GM12878 (cell line): ENCODE measurements around the gene TADA3. TPM values are rescaled to one million over a fixed set of nuclear protein-coding genes. Genes with fewer than 3 reads are reported as not detected.

Experiments used
- ATAC-seq: fragments of 200-7000 bp; cut with Tn5 transposase; 3 replicates; pipeline ENCODE4 v1.9.1; 2020; ENCODE audit warnings: mild to moderate bottlenecking, moderate library complexity
- BruUV-seq: library from RNA; stranded (reverse); fragments of 400-500 nt; replicated peaks from 2 replicates; lab custom pipeline; 2021; lab: Mats Ljungman, UMichigan
- CTCF ChIA-PET: fragments of 300-600 bp; sonication (Branson Sonifier 250); formaldehyde crosslinking; extraction: SDS; loops from one replicate; lab custom pipeline; 2021; ENCODE audit warnings: inconsistent platforms; lab: Yijun Ruan, JAX
- POLR2A ChIA-PET: fragments of 350-600 bp; formaldehyde crosslinking; extraction: SDS; loops from one replicate; lab custom pipeline; 2021; ENCODE audit warnings: inconsistent platforms; lab: Charles Lee
- RAD21 ChIA-PET: fragments of 300-600 bp; sonication (Branson Sonifier 250); formaldehyde crosslinking; loops from one replicate; lab custom pipeline; 2023; ENCODE audit warnings: antibody characterized with exemption; ENCODE audit not compliant: unreplicated experiment; lab: Charles Lee
- SMC1A ChIA-PET: fragments of 300-600 bp; sonication (Branson Sonifier 250); formaldehyde crosslinking; loops from one replicate; lab custom pipeline; 2023; ENCODE audit not compliant: unreplicated experiment, uncharacterized antibody; lab: Charles Lee
- DNase-seq: peaks from one replicate; pipeline ENCODE4 v3.0.0-alpha.2; 2011; ENCODE audit warnings: low read depth, low spot score
- FAIRE-seq: peaks from 3 replicates; lab custom pipeline; 2011; peaks lifted over from hg19 to GRCh38; lab: Jason Lieb, UNC
- H2AFZ ChIP-seq: 2 replicates; pipeline ENCODE4 v1.6.0; 2011; ENCODE audit warnings: low read depth, low read length, control low read depth; ENCODE audit not compliant: control insufficient read depth
- H3K27ac ChIP-seq: 2 replicates; pipeline ENCODE4 v1.5.1; 2011; ENCODE audit warnings: control low read depth; ENCODE audit not compliant: control insufficient read depth, insufficient read depth
- H3K27me3 ChIP-seq, 2 experiments: replicated peaks in 1 of 2; 2 replicates each; pipeline versions ENCODE4 v1.6.0 to v1.6.1; 2011; ENCODE audit warnings: low read length in 1 of 2; ENCODE audit not compliant: control insufficient read depth in 2 of 2, insufficient read depth in 2 of 2
- H3K36me3 ChIP-seq, 2 experiments: 2 replicates each; pipeline ENCODE4 v1.5.1; 2011; ENCODE audit warnings: low read length in 1 of 2; ENCODE audit not compliant: control insufficient read depth in 2 of 2, insufficient read depth in 2 of 2
- H3K4me1 ChIP-seq: 2 replicates; pipeline ENCODE4 v1.6.1; 2011; ENCODE audit warnings: mild to moderate bottlenecking, low read length, moderate library complexity, mixed read lengths; ENCODE audit not compliant: control insufficient read depth, insufficient read depth
- H3K4me2 ChIP-seq: 2 replicates; pipeline ENCODE4 v1.6.0; 2011; ENCODE audit warnings: control low read depth; ENCODE audit not compliant: control insufficient read depth, insufficient read depth
- H3K4me3 ChIP-seq: fragments of 200-600 bp; sonication (generic); 2 replicates; pipeline ENCODE4 v1.5.1; 2016
- H3K79me2 ChIP-seq: 2 replicates; pipeline ENCODE4 v1.6.0; 2011; ENCODE audit warnings: low read length; ENCODE audit not compliant: control insufficient read depth, insufficient read depth
- H3K9ac ChIP-seq: 2 replicates; pipeline ENCODE4 v1.8.0; 2011; ENCODE audit warnings: low read length, control low read depth, mixed read lengths; ENCODE audit not compliant: control insufficient read depth, insufficient read depth
- H3K9me3 ChIP-seq: replicated peaks from 3 replicates; pipeline ENCODE4 v1.5.1; 2011; ENCODE audit warnings: mild to moderate bottlenecking, low read length; ENCODE audit not compliant: control insufficient read depth, insufficient read depth
- H4K20me1 ChIP-seq: 2 replicates; pipeline ENCODE4 v1.6.0; 2011; ENCODE audit not compliant: control insufficient read depth, insufficient read depth
- BMI1 ChIP-seq: fragments of 450-650 bp; IDR thresholded peaks from 2 replicates; pipeline ENCODE4 v1.6.1; 2016; ENCODE audit warnings: mild to moderate bottlenecking, moderate library complexity, borderline replicate concordance
- CBX5 ChIP-seq: sonication (generic); IDR thresholded peaks from 2 replicates; pipeline ENCODE4 v1.6.1; 2016; ENCODE audit warnings: low read depth, moderate library complexity, mild to moderate bottlenecking, inconsistent platforms
- HCFC1 ChIP-seq: fragments of 150-350 bp; IDR thresholded peaks from 2 replicates; pipeline ENCODE4 v1.6.1; 2014; ENCODE audit warnings: low read length
- MYB ChIP-seq: fragments of 150-350 bp; IDR thresholded peaks from 2 replicates; pipeline ENCODE4 v1.6.1; 2014; ENCODE audit warnings: mild to moderate bottlenecking, low read depth, low read length, borderline replicate concordance
- PAX8 ChIP-seq: fragments of 450-650 bp; IDR thresholded peaks from 2 replicates; pipeline ENCODE4 v1.6.1; 2017; ENCODE audit warnings: mild to moderate bottlenecking, moderate library complexity
- SMC3 ChIP-seq: IDR thresholded peaks from 2 replicates; pipeline ENCODE4 v1.6.1; 2011; ENCODE audit warnings: low read length, improper control_type of control experiment, borderline replicate concordance
- SP1 ChIP-seq: IDR thresholded peaks from one replicate; pipeline ENCODE4 v1.6.1; 2011; ENCODE audit warnings: low read depth, low read length
- ZNF622 ChIP-seq: fragments of 450-650 bp; IDR thresholded peaks from 2 replicates; pipeline ENCODE4 v1.6.1; 2017; ENCODE audit warnings: mild to moderate bottlenecking, inconsistent platforms
- WGBS: methylation state at CpG from one replicate; pipeline ENCODE4 v1.1.6; 2016; ENCODE audit warnings: low lambda C conversion rate; ENCODE audit not compliant: insufficient replicate concordance, insufficient coverage; ENCODE audit errors: missing lambda C conversion rate; 5-methylcytosine and 5-hydroxymethylcytosine counted together
- in situ Hi-C: fragments of 300-500 bp; cut with MboI; formaldehyde crosslinking; loops from 9 replicates; pipeline ENCODE4 v1.14.3; 2018; ENCODE audit warnings: mixed read lengths
- intact Hi-C: fragments of 100-400 bp; cut with micrococcal nuclease; formaldehyde crosslinking; loops from one replicate; pipeline ENCODE4 v1.14.2; 2022; ENCODE audit not compliant: unreplicated experiment
- polyA plus RNA-seq, 11 experiments: library from polyadenylated mRNA; depleted of rRNA in 4 of 11; unstranded in 6 of 11; stranded (reverse) in 5 of 11; fragments of >200 nt; fragmentation: Nextera tagmentation in 4 of 11; fragmentation: Illumina TruSeq in 1 of 11; extraction: Ambion mirVana in 4 of 11; extraction: Trizol in 1 of 11; gene quantifications; 1 replicate in 1 of 11; 2 replicates in 10 of 11; pipeline versions ENCODE4 v1.2.1 to v1.2.3, GENCODE V29; 2011 to 2016; ENCODE audit warnings: inconsistent platforms in 2 of 11, missing spikeins in 2 of 11, low read depth in 1 of 11
- total RNA-seq, 4 experiments: library from RNA; depleted of rRNA in 3 of 4; stranded (reverse); fragments of >200 nt in 3 of 4; fragmentation: Illumina TruSeq in 1 of 4; extraction: Trizol in 1 of 4; gene quantifications; 2 replicates each; pipeline versions ENCODE4 v1.2.1 to v1.2.3, GENCODE V29; 2013 to 2021

TADA3 gene
- total and polyA plus RNA-seq, 10 of the 15 experiments (the other 5 are each of a cell fraction or from before 2014, with no cell fraction given) = 2.6 to 71.2 (median 51.0) TPM

- TF ChIP-seq CBX5 (no peak), SP1 (no peak), MYB (no peak), HCFC1 (no peak), ZNF622 (no peak), BMI1 (no peak)
Observed at GRCh38 chr3:9784965-9785364, 7.3 kb downstream of the TADA3 start (continued).

GRCh38 chr3:9783954-9784353 is 8.3 kb downstream of the TADA3 start:
- H3K9ac ChIP-seq = no peak overlapping the region
- WGBS = 92% methylated on average over 14 of the region's 14 CpGs
- H4K20me1 ChIP-seq = no peaks in the 10 kb centered on the region
- ChIA-PET SMC1A (no interaction called here), POLR2A (no interaction called here), RAD21 (no interaction called here), CTCF (interaction anchor here (0.7 kb wide), 1 partner anchor 51 kb away, joined by 3 read pairs; no protein-coding TSS in a partner anchor)
- H3K79me2 ChIP-seq = no peaks in the 10 kb centered on the region
- H3K36me3 ChIP-seq = peaks cover 4 to 7% of the 10 kb centered on the region in 2 experiments; a peak in 2 of 4 replicates
- no peak for FAIRE-seq
- H3K4me2 ChIP-seq = no peak overlapping the region
- ATAC-seq = no peak
- intact Hi-C loops (no loop called here), in situ Hi-C loops (no loop called here)
- no TSS peak for BruUV-seq
- peaks cover 24% of the 10 kb centered on the region for H3K4me1 ChIP-seq
- H3K4me3 ChIP-seq = no peak overlapping the region
- no peak overlapping the region for H2AFZ ChIP-seq
- no peaks in the 10 kb centered on the region for H3K27me3 ChIP-seq
- no peak overlapping the region for H3K27ac ChIP-seq
- H3K9me3 ChIP-seq = no peaks in the 10 kb centered on the region
- TF ChIP-seq PAX8 = no peak
- no peak for TF ChIP-seq SMC3
- TF ChIP-seq, all 136 proteins: peak for 0
- DNase-seq = no peak
